Measurements from ENCODE around the gene GDPD3. TPM values are rescaled to one million over a fixed set of nuclear protein-coding genes. Genes with fewer than 3 reads are reported as not detected.

Gene GDPD3
- polyA plus RNA-seq, 1 donor = 18.1 TPM

DNA sequence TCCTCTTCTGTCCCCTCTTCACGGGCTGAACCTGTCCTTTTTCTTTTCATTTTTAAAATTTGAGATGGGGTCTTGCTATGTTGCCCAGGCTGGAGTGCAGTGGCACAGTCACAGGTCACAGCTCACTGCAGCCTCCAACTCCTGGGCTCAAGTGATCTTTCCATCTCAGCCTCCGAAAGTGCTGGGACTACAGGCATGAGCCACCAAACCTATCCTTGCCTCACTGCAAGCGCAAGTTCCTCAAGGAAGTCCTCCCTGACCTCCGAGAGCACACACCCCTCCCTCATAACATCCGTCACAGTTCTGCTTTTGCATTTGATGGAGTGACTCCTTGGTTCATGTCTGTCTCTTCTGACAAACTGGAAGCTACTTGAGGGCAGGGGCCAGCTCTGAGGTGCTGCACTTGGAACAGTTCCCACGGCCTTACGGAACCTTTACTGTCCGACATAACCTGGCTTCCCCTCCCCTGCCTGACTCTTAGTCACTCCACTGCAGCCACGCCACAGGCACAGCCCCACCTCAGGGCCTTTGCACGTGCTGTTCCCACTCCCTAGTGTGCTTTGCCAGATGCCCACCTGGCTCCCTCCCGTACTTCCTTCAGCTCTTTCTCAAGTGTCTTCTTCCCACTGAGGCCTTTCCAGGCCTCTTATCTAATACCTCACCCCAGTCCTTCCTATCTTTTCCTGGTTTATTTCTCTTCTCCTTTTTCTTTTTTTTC is 26.0 kb downstream of the GDPD3 start:
- Histone ChIP-seq H3K27ac (ENCODE audit: low read length) (no peak overlapping the region), H3K4me3 (ENCODE audit: low read length) (no peak overlapping the region), H3K9me3 (ENCODE audit: control insufficient read depth, low read depth, low read length) (no peaks in the 10 kb centered on the region), H3K27me3 (ENCODE audit: control insufficient read depth, insufficient read depth, low read length) (no peaks in the 10 kb centered on the region), H3K36me3 (ENCODE audit: control insufficient read depth, insufficient read depth, low read length) (peaks cover 36% of the 10 kb centered on the region), H3K4me1 (ENCODE audit: control insufficient read depth, insufficient read depth, low read length) (peaks cover 11% of the 10 kb centered on the region)
- WGBS (ENCODE audit: insufficient coverage, low lambda C conversion rate) = no CpG with 5 or more reads among the region's 11 CpGs
- no peak for DNase-seq

GRCh38 chr16:30086291-30087140 is 26.8 kb downstream of the GDPD3 start:
- Histone ChIP-seq H3K36me3 (ENCODE audit: control insufficient read depth, insufficient read depth, low read length) (peaks cover 41% of the 10 kb centered on the region), H3K27ac (ENCODE audit: low read length) (no peak overlapping the region), H3K4me1 (ENCODE audit: control insufficient read depth, insufficient read depth, low read length) (peaks cover 6% of the 10 kb centered on the region), H3K4me3 (ENCODE audit: low read length) (no peak overlapping the region), H3K9me3 (ENCODE audit: control insufficient read depth, low read depth, low read length) (no peaks in the 10 kb centered on the region), H3K27me3 (ENCODE audit: control insufficient read depth, insufficient read depth, low read length) (no peaks in the 10 kb centered on the region)
- WGBS (ENCODE audit: insufficient coverage, low lambda C conversion rate) = no CpG with 5 or more reads among the region's 27 CpGs
- no peak for DNase-seq

GRCh38 chr16:30085820-30086219 is 27.5 kb downstream of the GDPD3 start:
- H3K36me3 ChIP-seq (ENCODE audit: control insufficient read depth, insufficient read depth, low read length) = peaks cover 46% of the 10 kb centered on the region
- WGBS (ENCODE audit: insufficient coverage, low lambda C conversion rate) = no CpG with 5 or more reads among the region's 6 CpGs
- H3K4me1 ChIP-seq (ENCODE audit: control insufficient read depth, insufficient read depth, low read length) = peaks cover 3% of the 10 kb centered on the region
- no peak overlapping the region for H3K4me3 ChIP-seq (ENCODE audit: low read length)
- no peaks in the 10 kb centered on the region for H3K9me3 ChIP-seq (ENCODE audit: control insufficient read depth, low read depth, low read length)
- no peak for DNase-seq
- H3K27ac ChIP-seq (ENCODE audit: low read length) = no peak overlapping the region
- no peaks in the 10 kb centered on the region for H3K27me3 ChIP-seq (ENCODE audit: control insufficient read depth, insufficient read depth, low read length)

- DNase-seq = no peak
- H3K27ac ChIP-seq (ENCODE audit: low read length) = no peak overlapping the region
- peaks cover 48% of the 10 kb centered on the region for H3K36me3 ChIP-seq (ENCODE audit: control insufficient read depth, insufficient read depth, low read length)
- no peaks in the 10 kb centered on the region for H3K9me3 ChIP-seq (ENCODE audit: control insufficient read depth, low read depth, low read length)
- H3K4me1 ChIP-seq (ENCODE audit: control insufficient read depth, insufficient read depth, low read length) = peaks cover 5% of the 10 kb centered on the region
- no peaks in the 10 kb centered on the region for H3K27me3 ChIP-seq (ENCODE audit: control insufficient read depth, insufficient read depth, low read length)
- no CpG with 5 or more reads among the region's 3 CpGs for WGBS (ENCODE audit: insufficient coverage, low lambda C conversion rate)
- H3K4me3 ChIP-seq (ENCODE audit: low read length) = no peak overlapping the region
Measured at GRCh38 chr16:30085247-30085646, 28.1 kb downstream of the GDPD3 start.

GRCh38 chr16:30084816-30085159 is 28.5 kb downstream of the GDPD3 start:
- peaks cover 5% of the 10 kb centered on the region for H3K4me1 ChIP-seq (ENCODE audit: control insufficient read depth, insufficient read depth, low read length)
- no peaks in the 10 kb centered on the region for H3K9me3 ChIP-seq (ENCODE audit: control insufficient read depth, low read depth, low read length)
- peaks cover 53% of the 10 kb centered on the region for H3K36me3 ChIP-seq (ENCODE audit: control insufficient read depth, insufficient read depth, low read length)
- no peak overlapping the region for H3K4me3 ChIP-seq (ENCODE audit: low read length)
- no CpG with 5 or more reads among the region's 17 CpGs for WGBS (ENCODE audit: insufficient coverage, low lambda C conversion rate)
- no peak overlapping the region for H3K27ac ChIP-seq (ENCODE audit: low read length)
- no peak for DNase-seq
- H3K27me3 ChIP-seq (ENCODE audit: control insufficient read depth, insufficient read depth, low read length) = no peaks in the 10 kb centered on the region

GRCh38 chr16:30084096-30084815 is 29.1 kb downstream of the GDPD3 start:
- no CpG with 5 or more reads among the region's 18 CpGs for WGBS (ENCODE audit: insufficient coverage, low lambda C conversion rate)
- Histone ChIP-seq H3K27me3 (ENCODE audit: control insufficient read depth, insufficient read depth, low read length) (no peaks in the 10 kb centered on the region), H3K4me1 (ENCODE audit: control insufficient read depth, insufficient read depth, low read length) (peaks cover 5% of the 10 kb centered on the region), H3K4me3 (ENCODE audit: low read length) (no peak overlapping the region), H3K36me3 (ENCODE audit: control insufficient read depth, insufficient read depth, low read length) (peaks cover 58% of the 10 kb centered on the region), H3K27ac (ENCODE audit: low read length) (no peak overlapping the region), H3K9me3 (ENCODE audit: control insufficient read depth, low read depth, low read length) (no peaks in the 10 kb centered on the region)
- no peak for DNase-seq

- no peak overlapping the region for H3K27ac ChIP-seq (ENCODE audit: low read length)
- no peak overlapping the region for H3K4me3 ChIP-seq (ENCODE audit: low read length)
- DNase-seq = no peak
- no peaks in the 10 kb centered on the region for H3K9me3 ChIP-seq (ENCODE audit: control insufficient read depth, low read depth, low read length)
- no CpG with 5 or more reads among the region's 24 CpGs for WGBS (ENCODE audit: insufficient coverage, low lambda C conversion rate)
- peaks cover 63% of the 10 kb centered on the region for H3K36me3 ChIP-seq (ENCODE audit: control insufficient read depth, insufficient read depth, low read length)
- no peaks in the 10 kb centered on the region for H3K27me3 ChIP-seq (ENCODE audit: control insufficient read depth, insufficient read depth, low read length)
- H3K4me1 ChIP-seq (ENCODE audit: control insufficient read depth, insufficient read depth, low read length) = peaks cover 5% of the 10 kb centered on the region
Measured at GRCh38 chr16:30083216-30084055, 29.9 kb downstream of the GDPD3 start.

DNA sequence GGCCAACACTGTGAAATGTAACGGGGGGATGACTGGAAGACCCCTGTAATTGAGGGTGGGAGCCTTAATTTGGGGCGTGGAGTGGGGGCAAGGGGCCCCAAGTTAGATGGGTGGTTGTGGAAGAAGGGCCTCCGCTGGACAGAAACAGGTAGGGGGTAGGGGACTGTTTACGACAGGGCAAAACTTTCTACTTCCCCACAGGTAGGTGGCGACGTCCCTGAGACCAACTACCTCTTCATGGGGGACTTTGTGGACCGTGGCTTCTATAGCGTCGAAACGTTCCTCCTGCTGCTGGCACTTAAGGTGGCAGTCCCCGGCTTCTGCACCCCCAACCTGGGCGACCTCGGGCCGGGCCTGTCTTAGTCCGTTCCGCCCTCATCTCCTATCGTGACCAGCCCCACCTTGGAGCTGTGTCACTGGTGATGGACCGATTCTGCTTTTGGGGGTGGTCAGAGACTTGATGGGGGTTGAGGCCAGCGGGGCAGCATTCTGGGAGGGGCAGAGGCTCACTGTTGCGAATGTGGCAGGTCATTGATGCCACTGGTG is 30.7 kb downstream of the GDPD3 start:
- Histone ChIP-seq H3K27me3 (ENCODE audit: control insufficient read depth, insufficient read depth, low read length) (no peaks in the 10 kb centered on the region), H3K9me3 (ENCODE audit: control insufficient read depth, low read depth, low read length) (no peaks in the 10 kb centered on the region), H3K4me1 (ENCODE audit: control insufficient read depth, insufficient read depth, low read length) (peaks cover 8% of the 10 kb centered on the region), H3K36me3 (ENCODE audit: control insufficient read depth, insufficient read depth, low read length) (peaks cover 71% of the 10 kb centered on the region), H3K27ac (ENCODE audit: low read length) (no peak overlapping the region), H3K4me3 (ENCODE audit: low read length) (no peak overlapping the region)
- no CpG with 5 or more reads among the region's 20 CpGs for WGBS (ENCODE audit: insufficient coverage, low lambda C conversion rate)
- no peak for DNase-seq

GRCh38 chr16:30079480-30079879 is 33.9 kb downstream of the GDPD3 start:
- no CpG with 5 or more reads among the region's 7 CpGs for WGBS (ENCODE audit: insufficient coverage, low lambda C conversion rate)
- DNase-seq = no peak
- no peak overlapping the region for H3K4me3 ChIP-seq (ENCODE audit: low read length)
- H3K27me3 ChIP-seq (ENCODE audit: control insufficient read depth, insufficient read depth, low read length) = no peaks in the 10 kb centered on the region
- peaks cover 59% of the 10 kb centered on the region for H3K36me3 ChIP-seq (ENCODE audit: control insufficient read depth, insufficient read depth, low read length)
- peaks cover 3% of the 10 kb centered on the region for H3K9me3 ChIP-seq (ENCODE audit: control insufficient read depth, low read depth, low read length)
- no peak overlapping the region for H3K27ac ChIP-seq (ENCODE audit: low read length)
- peaks cover 15% of the 10 kb centered on the region for H3K4me1 ChIP-seq (ENCODE audit: control insufficient read depth, insufficient read depth, low read length)
